ENCODE data around the gene HEXD.
A peak's percentile ranks its signal among the peaks of the same experiment; 100 is the strongest.
"Not testable (repeated sequence)": the region's sequence is repeated elsewhere in the genome, so short reads cannot be mapped to it uniquely, and the experiment has no call there.

The HEXD gene

GRCh38 chr17:82396601-82397435, 21.3 kb upstream of the HEXD start:
- DNase-seq, result no peak

GRCh38 chr17:82397449-82398335, 20.5 kb upstream of the HEXD start:
- DNase-seq, result no peak

GRCh38 chr17:82399041-82399441, 19.1 kb upstream of the HEXD start:
- DNase-seq, result peak in 34 of 51 donors; percentile 4 to 65 (median 32)

GRCh38 chr17:82399601-82400101, 18.5 kb upstream of the HEXD start:
- no peak for DNase-seq

- no peak for DNase-seq
Measured at GRCh38 chr17:82400206-82400605, 17.9 kb upstream of the HEXD start.

- DNase-seq, result peak in 7 of 51 donors; percentile 5 to 21 (median 14)
Measured at GRCh38 chr17:82400830-82401229, 17.3 kb upstream of the HEXD start.

GRCh38 chr17:82402865-82403264, 15.3 kb upstream of the HEXD start:
- no peak for DNase-seq

GRCh38 chr17:82403662-82404660, 14.2 kb upstream of the HEXD start:
- no peak for DNase-seq

- no peak for DNase-seq
Measured at GRCh38 chr17:82405051-82405450, 13.1 kb upstream of the HEXD start.

- no peak for DNase-seq
Measured at GRCh38 chr17:82406131-82406671, 11.9 kb upstream of the HEXD start.

- DNase-seq, result no peak
Measured at GRCh38 chr17:82407255-82407654, 10.9 kb upstream of the HEXD start.

- DNase-seq, result no peak
Measured at GRCh38 chr17:82408288-82408937, 9.7 kb upstream of the HEXD start.

- DNase-seq, result no peak
Measured at GRCh38 chr17:82408938-82409318, 9.2 kb upstream of the HEXD start.

GRCh38 chr17:82410014-82410716, 8.0 kb upstream of the HEXD start:
- DNase-seq, result no peak

GRCh38 chr17:82411396-82412053, 6.6 kb upstream of the HEXD start:
- no peak for DNase-seq

GRCh38 chr17:82412081-82412480, 6.1 kb upstream of the HEXD start:
- not testable (repeated sequence) for DNase-seq

- no peak for DNase-seq
Measured at GRCh38 chr17:82412535-82413520, 5.3 kb upstream of the HEXD start.
